ENCODE data around the gene MPND.

Gene MPND

GRCh38 chr19:4343370-4344307 lies at the start of gene MPND:
MPND (plus strand) TSS chr19:4343562; CDS start chr19:4343594, 32 bp downstream.
- Histone ChIP-seq H3K9me3 (ENCODE audit: insufficient read depth, low read length) (no peaks in the 10 kb centered on the region), H3K4me1 (ENCODE audit: insufficient read depth, insufficient read length) (peaks cover 9% of the 10 kb centered on the region), H3K4me3 (ENCODE audit: insufficient read length, low read depth) (peak within 1 kb of the TSS; percentile 63), H3K9ac (ENCODE audit: insufficient read length, low read depth) (peak within 1 kb of the TSS; percentile 94), H3K36me3 (ENCODE audit: insufficient read depth, insufficient read length, low read length) (peaks cover 11% of the 10 kb centered on the region), H3K27me3 (ENCODE audit: insufficient read depth, insufficient read length) (peaks cover 31% of the 10 kb centered on the region)
- TF ChIP-seq ZNF274 (IDR thresholded peaks at IDR 0.05; ENCODE audit: low read depth, low read length) (no peak), YY1 (IDR thresholded peaks at IDR 0.05; ENCODE audit: insufficient read depth, insufficient read length) (no peak), SUZ12 (IDR thresholded peaks at IDR 0.05; ENCODE audit: extremely low read depth, insufficient read depth, insufficient read length) (no peak)
- DNase-seq (ENCODE audit: low read depth, low spot score) = peak; percentile 71

- Histone ChIP-seq H3K4me1 (ENCODE audit: insufficient read depth, insufficient read length) (peaks cover 15% of the 10 kb centered on the region), H3K36me3 (ENCODE audit: insufficient read depth, insufficient read length, low read length) (no peaks in the 10 kb centered on the region), H3K4me3 (ENCODE audit: insufficient read length, low read depth) (no peak overlapping the region), H3K9ac (ENCODE audit: insufficient read length, low read depth) (peak overlapping the region; percentile 2), H3K9me3 (ENCODE audit: insufficient read depth, low read length) (no peaks in the 10 kb centered on the region), H3K27me3 (ENCODE audit: insufficient read depth, insufficient read length) (no peaks in the 10 kb centered on the region)
- no peak for DNase-seq (ENCODE audit: low read depth, low spot score)
- TF ChIP-seq YY1 (IDR thresholded peaks at IDR 0.05; ENCODE audit: insufficient read depth, insufficient read length) = no peak
- TF ChIP-seq ZNF274 (IDR thresholded peaks at IDR 0.05; ENCODE audit: low read depth, low read length) = no peak
- TF ChIP-seq SUZ12 (IDR thresholded peaks at IDR 0.05; ENCODE audit: extremely low read depth, insufficient read depth, insufficient read length) = no peak
Measured at GRCh38 chr19:4294389-4294788, 49.0 kb upstream of the MPND start.

- Histone ChIP-seq H3K9ac (ENCODE audit: insufficient read length, low read depth) (no peak overlapping the region), H3K4me3 (ENCODE audit: insufficient read length, low read depth) (no peak overlapping the region), H3K36me3 (ENCODE audit: insufficient read depth, insufficient read length, low read length) (no peaks in the 10 kb centered on the region), H3K4me1 (ENCODE audit: insufficient read depth, insufficient read length) (peaks cover 13% of the 10 kb centered on the region), H3K9me3 (ENCODE audit: insufficient read depth, low read length) (no peaks in the 10 kb centered on the region), H3K27me3 (ENCODE audit: insufficient read depth, insufficient read length) (no peaks in the 10 kb centered on the region)
- TF ChIP-seq YY1 (IDR thresholded peaks at IDR 0.05; ENCODE audit: insufficient read depth, insufficient read length) = no peak
- TF ChIP-seq ZNF274 (IDR thresholded peaks at IDR 0.05; ENCODE audit: low read depth, low read length) = no peak
- no peak for TF ChIP-seq SUZ12 (IDR thresholded peaks at IDR 0.05; ENCODE audit: extremely low read depth, insufficient read depth, insufficient read length)
- DNase-seq (ENCODE audit: low read depth, low spot score) = no peak
Measured at GRCh38 chr19:4295972-4296771, 47.2 kb upstream of the MPND start.

GRCh38 chr19:4297901-4298809 lies 45.2 kb upstream of the MPND start:
- H3K9me3 ChIP-seq (ENCODE audit: insufficient read depth, low read length) = no peaks in the 10 kb centered on the region
- no peaks in the 10 kb centered on the region for H3K36me3 ChIP-seq (ENCODE audit: insufficient read depth, insufficient read length, low read length)
- H3K27me3 ChIP-seq (ENCODE audit: insufficient read depth, insufficient read length) = no peaks in the 10 kb centered on the region
- H3K4me3 ChIP-seq (ENCODE audit: insufficient read length, low read depth) = no peak overlapping the region
- no peak for DNase-seq (ENCODE audit: low read depth, low spot score)
- H3K9ac ChIP-seq (ENCODE audit: insufficient read length, low read depth) = peak overlapping the region; percentile 4
- peaks cover 12% of the 10 kb centered on the region for H3K4me1 ChIP-seq (ENCODE audit: insufficient read depth, insufficient read length)
- TF ChIP-seq YY1 (IDR thresholded peaks at IDR 0.05; ENCODE audit: insufficient read depth, insufficient read length) = no peak
- no peak for TF ChIP-seq SUZ12 (IDR thresholded peaks at IDR 0.05; ENCODE audit: extremely low read depth, insufficient read depth, insufficient read length)
- no peak for TF ChIP-seq ZNF274 (IDR thresholded peaks at IDR 0.05; ENCODE audit: low read depth, low read length)

- no peak overlapping the region for H3K4me3 ChIP-seq (ENCODE audit: insufficient read length, low read depth)
- no peak for TF ChIP-seq SUZ12 (IDR thresholded peaks at IDR 0.05; ENCODE audit: extremely low read depth, insufficient read depth, insufficient read length)
- TF ChIP-seq YY1 (IDR thresholded peaks at IDR 0.05; ENCODE audit: insufficient read depth, insufficient read length) = no peak
- no peak for TF ChIP-seq ZNF274 (IDR thresholded peaks at IDR 0.05; ENCODE audit: low read depth, low read length)
- no peaks in the 10 kb centered on the region for H3K9me3 ChIP-seq (ENCODE audit: insufficient read depth, low read length)
- H3K36me3 ChIP-seq (ENCODE audit: insufficient read depth, insufficient read length, low read length) = no peaks in the 10 kb centered on the region
- H3K9ac ChIP-seq (ENCODE audit: insufficient read length, low read depth) = no peak overlapping the region
- DNase-seq (ENCODE audit: low read depth, low spot score) = no peak
- no peaks in the 10 kb centered on the region for H3K27me3 ChIP-seq (ENCODE audit: insufficient read depth, insufficient read length)
- peaks cover 16% of the 10 kb centered on the region for H3K4me1 ChIP-seq (ENCODE audit: insufficient read depth, insufficient read length)
Measured at GRCh38 chr19:4298810-4299550, 44.4 kb upstream of the MPND start.

GRCh38 chr19:4300589-4300988 lies 42.8 kb upstream of the MPND start:
- no peak for DNase-seq (ENCODE audit: low read depth, low spot score)
- Histone ChIP-seq H3K9ac (ENCODE audit: insufficient read length, low read depth) (no peak overlapping the region), H3K36me3 (ENCODE audit: insufficient read depth, insufficient read length, low read length) (peaks cover under 1% of the 10 kb centered on the region), H3K27me3 (ENCODE audit: insufficient read depth, insufficient read length) (no peaks in the 10 kb centered on the region), H3K4me3 (ENCODE audit: insufficient read length, low read depth) (no peak overlapping the region), H3K9me3 (ENCODE audit: insufficient read depth, low read length) (no peaks in the 10 kb centered on the region), H3K4me1 (ENCODE audit: insufficient read depth, insufficient read length) (peaks cover 16% of the 10 kb centered on the region)
- TF ChIP-seq ZNF274 (IDR thresholded peaks at IDR 0.05; ENCODE audit: low read depth, low read length) (no peak), YY1 (IDR thresholded peaks at IDR 0.05; ENCODE audit: insufficient read depth, insufficient read length) (no peak)

All from NT2/D1 (cell line).